Fibroblast of mammary gland (primary cell): ENCODE results near the gene DYNLT5.
A peak's percentile ranks its signal among the peaks of the same experiment; 100 is the strongest.

ENCODE experiments used
- DNase-seq: peaks from one replicate; pipeline ENCODE4 v3.0.0-alpha.2; 2010; ENCODE audit warnings: low read depth
- H3K4me3 ChIP-seq: 2 replicates; pipeline ENCODE4 v1.5.1; 2011; ENCODE audit warnings: low read depth, mild to moderate bottlenecking, low read length, moderate library complexity; ENCODE audit not compliant: control insufficient read depth
- CTCF ChIP-seq: conservative IDR thresholded peaks from 2 replicates; pipeline ENCODE4 v1.5.1; 2011; ENCODE audit warnings: low read depth, low read length, inconsistent platforms; ENCODE audit not compliant: control insufficient read depth, insufficient read depth

The DYNLT5 gene

GRCh38 chr1:66809736-66810326, 57.6 kb downstream of the DYNLT5 start:
- no peak for TF ChIP-seq CTCF
- H3K4me3 ChIP-seq: no peak overlapping the region
- DNase-seq: peak; percentile 71

DNA sequence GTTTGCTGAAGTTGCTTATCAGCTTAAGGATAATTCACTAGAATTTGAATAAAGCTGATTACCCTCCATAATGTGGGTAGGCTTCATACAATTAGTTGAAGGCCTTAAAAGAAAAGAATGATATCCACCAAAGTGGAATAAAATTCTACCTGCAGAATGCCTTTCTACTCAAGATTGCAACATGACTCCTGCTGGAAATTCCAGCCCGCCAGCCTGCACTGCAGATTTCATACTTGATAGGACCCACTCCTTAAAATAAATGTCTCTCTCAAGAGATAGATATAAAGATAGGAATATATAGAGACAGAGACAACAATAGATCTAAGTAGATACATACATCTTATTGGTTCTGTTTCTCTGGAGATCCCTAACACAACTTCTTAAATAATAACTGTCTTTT, 72.5 kb downstream of the DYNLT5 start:
- H3K4me3 ChIP-seq: no peak overlapping the region
- no peak for DNase-seq
- no peak for TF ChIP-seq CTCF
